Stimulated activated CD4-positive, alpha-beta T cell treated with anti-CD3 and anti-CD28 coated beads, TNF-alpha, amount 100 ng/mL, for 24 hours (primary cell): Measurements from ENCODE around the gene CTSW.

ENCODE experiments used
- DNase-seq, 3 experiments: peaks; one replicate each; pipeline ENCODE4 v3.0.0-alpha.2; 2020; ENCODE audit warnings: low read depth in 3 of 3

Gene CTSW

DNA sequence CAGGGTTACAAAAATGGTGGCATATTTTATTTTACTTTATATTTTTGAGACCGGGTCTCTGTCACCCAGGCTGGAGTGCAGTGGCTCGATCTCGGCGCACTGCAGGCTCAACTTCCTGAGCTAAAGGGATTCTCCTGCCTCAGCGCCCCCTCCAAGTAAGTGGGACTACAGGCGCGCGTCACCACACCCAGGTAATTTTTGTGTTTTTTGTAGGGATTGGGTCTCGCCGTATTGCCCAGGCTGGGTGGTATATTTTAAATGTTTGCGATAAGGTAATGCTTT, 21.2 kb downstream of the CTSW start:
- no peak for DNase-seq

DNA sequence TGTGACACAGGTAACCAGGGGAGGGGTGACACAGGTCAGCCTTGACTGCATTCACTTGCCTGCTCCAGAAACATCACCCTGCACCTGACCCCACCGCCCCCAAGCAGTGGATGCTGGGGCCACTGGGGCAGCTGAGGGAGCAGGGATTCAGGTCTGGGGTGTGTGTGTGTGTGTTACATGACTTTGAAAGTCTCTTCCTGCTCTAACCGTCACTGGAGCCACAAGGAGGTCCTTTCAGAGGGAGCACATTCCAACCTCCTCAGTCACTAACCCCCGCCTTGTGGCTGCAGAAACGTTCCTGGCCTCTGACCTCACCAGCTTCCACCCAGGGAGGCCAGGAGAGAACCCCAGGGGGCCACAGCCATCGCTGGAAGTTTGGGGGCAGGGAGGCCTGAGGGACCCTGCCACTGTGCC, 23.4 kb downstream of the CTSW start:
- DNase-seq, result no peak

DNA sequence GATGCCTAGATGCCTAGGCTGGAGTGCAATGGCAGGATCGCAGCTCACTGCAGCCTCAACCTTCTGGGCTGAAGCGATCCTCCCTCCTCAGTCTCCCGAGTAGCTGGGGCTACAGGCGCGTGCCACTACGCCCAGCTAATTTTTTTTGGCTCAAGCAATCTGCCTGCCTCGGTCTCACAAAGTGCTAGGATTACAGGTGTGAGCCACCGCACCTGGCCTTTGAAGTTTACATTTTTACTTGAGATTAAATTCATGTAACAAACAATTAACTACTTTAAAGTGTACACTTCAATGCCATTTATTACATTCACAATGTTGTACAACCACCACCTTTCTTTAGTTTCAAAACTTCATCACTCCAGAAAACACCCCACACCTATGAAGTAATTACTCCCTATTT, 24.1 kb downstream of the CTSW start:
- no peak for DNase-seq

DNA sequence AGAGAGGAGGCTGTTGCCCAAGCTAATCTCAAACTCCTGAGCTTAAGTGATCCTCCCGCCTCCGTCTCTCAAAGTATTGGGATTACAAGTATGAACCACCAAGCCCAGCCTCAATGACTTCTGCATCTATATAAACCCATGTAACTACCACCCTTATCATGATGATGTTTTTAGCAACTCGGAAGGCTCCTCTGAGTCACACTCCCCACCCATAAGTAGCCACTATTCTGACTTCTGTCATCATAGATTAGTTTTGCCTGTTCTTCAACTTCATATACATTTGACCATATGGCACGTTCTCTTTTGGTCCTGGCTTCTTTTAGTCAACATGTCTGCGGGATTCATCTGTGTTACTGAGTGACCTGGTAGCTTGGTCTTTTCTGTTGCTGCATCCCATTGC, 27.0 kb downstream of the CTSW start:
- no peak for DNase-seq

DNA sequence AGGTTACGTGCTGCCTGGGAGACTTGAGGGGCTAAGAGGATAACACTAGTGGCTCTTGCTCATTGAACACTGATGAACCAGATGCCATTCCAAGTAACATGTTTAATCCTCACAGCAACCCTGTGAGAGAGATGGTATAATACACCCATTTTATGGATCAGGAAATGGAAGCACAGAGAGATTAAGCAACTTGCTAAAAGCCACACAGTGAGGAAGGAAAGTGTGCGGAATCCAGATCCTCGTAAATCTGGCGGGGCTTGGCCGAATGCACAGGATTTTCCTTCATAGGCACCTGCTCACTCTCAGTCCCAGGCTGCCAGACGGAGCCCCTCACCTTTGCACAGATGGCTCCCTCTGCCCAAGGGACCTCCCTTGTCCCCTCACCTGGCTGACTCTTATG, 28.2 kb downstream of the CTSW start:
- DNase-seq, result no peak

DNA sequence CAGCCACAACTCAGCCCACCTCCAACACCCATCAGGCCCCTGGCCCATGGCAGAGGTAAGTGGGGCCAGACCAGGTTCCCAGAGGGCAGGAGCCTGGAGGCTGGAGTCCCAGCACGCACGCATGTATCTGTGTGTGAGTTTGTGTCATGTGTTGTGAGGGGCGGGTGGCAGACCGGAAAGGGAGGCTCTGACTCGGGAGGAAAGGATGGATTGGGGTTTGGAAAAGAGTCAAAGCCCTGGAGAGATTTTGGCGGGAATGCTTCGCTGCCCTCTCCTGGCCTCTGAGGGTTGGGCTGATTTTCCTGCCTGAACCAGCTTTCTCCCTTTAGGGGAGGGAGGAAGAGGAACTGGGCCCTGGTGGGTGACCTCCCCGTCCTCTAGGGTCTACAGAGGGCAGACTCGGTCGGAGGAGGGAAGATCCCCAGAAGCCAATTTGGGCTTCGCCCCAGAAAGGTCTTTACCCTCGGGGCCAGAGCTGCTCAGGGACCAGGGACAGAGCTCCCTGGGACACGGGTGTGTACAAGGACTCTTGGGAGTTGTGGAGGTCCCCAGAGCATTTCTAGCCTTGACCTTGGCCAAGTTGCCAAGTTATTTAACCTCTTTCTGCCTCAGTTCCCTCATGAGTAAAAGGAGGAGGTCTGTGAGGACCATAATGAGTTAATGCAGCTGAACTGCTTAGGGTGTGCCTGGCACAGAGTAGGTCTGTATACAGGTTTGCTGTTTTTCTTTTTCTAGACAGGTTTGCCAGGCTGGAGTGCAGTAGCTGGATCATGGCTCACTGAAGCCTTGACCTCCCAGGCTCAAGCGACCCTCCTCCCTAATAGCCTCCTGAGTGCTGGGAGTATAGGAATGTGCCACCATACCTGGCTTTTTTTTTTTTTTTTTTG, 32.3 kb downstream of the CTSW start:
- DNase-seq, result no peak

DNA sequence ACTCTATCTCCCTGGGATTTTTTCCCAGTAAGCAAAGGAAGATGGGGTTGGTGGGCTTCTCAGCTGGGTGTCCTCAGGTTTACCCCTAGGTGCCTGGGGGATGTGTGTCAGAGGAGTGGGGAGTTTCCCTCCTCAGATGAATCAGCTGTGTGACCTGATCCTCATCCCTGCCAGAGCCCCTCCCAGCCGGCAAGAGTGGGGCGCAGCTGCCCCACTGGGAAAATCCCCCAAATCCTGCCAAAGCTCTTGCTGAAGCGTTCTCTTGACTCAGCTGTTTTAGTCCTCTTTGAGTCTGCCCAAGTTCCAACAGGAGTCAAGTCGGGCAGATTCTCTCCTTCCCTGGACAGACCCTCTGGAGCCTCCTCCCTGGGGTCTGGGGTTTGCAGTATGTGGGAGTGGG, 33.2 kb downstream of the CTSW start:
- no peak for DNase-seq

DNA sequence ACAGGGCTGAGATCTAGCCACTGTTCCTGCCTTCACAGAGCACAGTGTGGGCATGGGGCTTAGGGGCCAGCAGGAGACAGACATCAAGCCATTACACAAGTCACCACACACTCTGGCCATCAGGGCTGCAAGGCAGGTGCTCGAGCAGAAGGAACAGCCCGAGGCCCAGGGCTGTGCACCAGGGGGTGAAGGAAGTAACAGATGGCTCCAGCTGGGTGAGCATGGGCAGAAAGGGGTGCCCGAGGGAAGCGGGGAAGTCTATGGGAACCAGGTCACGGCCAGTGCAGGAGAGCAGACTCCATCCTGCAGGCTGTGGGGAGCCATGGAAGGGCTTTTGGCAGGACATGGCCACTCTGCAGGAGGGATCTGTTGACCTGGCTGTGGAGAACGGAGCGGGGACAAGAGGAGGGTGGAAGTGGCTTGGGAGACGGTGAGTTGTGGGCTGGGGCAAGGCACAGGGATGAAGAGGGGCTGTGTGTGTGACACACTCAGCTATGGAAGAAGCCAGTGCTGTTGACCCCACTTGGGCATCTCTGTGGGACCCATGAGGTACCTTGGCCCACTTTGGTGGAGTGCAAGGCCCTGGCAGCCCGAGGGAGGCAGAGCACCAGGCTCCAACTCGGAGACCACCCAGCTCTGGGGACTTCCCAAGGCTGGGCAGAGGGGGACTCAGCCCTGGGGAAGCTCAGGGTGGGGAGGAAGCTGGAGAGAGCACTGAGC, 35.6 kb downstream of the CTSW start:
- no peak for DNase-seq

DNA sequence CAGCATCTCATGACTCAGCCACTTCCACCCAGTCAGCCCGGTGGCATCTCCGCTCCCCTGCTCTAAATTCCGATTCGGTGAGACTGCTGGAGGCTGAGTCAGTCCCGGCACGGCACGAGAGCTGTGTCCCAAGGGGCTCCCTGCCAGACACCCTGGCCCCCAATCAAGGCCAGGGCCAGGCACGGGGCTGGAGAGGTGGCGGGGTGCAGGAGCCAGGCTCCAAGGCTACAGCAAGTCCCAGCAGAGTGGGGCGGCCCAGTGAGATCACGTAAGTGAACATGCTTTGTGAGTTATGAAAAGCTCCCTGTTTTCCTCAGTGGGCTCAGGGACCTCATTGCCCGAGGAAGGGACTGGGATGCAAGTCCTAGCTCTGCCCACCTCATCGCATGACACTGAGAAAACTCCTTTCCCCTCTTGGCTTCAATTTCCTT, 36.2 kb downstream of the CTSW start:
- no peak for DNase-seq

DNA sequence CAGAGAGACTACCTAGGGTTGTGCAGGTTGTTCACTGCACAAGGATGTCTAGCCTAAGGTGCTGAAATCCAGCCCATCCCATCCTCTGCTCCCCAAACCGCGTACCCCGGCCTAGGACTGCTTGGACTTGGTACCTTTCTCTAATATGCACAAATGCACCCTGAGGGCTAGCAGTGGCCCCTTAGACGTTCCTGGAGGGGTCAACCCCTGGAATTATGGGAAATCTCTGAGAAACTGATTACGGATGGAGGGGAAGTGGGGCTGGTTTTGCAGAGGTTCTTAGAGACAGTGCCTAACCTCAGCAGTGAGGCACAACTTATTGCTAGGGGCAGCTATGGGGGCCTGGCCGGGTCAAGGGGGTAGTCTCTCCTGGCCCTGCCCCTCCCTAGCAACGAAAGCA, 36.8 kb downstream of the CTSW start:
- no peak for DNase-seq

DNA sequence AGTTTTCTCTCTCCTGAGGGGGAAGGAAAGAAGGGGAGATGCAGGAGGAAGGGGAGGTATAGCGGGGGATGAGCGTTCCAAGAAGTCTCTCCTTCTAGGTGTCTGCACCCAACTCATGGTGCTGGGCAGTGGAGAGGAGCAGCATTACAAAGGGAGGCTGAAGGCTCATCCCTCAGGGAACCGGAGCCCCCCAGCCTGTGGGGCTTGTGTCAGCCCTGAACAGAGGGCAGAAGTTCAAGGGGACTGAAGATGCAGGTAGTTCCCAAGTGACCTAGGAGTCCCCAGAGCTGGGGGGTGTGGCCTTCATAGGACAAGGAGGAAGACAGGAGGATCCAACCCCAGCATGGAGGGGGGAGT, 37.4 kb downstream of the CTSW start:
- DNase-seq, result no peak

DNA sequence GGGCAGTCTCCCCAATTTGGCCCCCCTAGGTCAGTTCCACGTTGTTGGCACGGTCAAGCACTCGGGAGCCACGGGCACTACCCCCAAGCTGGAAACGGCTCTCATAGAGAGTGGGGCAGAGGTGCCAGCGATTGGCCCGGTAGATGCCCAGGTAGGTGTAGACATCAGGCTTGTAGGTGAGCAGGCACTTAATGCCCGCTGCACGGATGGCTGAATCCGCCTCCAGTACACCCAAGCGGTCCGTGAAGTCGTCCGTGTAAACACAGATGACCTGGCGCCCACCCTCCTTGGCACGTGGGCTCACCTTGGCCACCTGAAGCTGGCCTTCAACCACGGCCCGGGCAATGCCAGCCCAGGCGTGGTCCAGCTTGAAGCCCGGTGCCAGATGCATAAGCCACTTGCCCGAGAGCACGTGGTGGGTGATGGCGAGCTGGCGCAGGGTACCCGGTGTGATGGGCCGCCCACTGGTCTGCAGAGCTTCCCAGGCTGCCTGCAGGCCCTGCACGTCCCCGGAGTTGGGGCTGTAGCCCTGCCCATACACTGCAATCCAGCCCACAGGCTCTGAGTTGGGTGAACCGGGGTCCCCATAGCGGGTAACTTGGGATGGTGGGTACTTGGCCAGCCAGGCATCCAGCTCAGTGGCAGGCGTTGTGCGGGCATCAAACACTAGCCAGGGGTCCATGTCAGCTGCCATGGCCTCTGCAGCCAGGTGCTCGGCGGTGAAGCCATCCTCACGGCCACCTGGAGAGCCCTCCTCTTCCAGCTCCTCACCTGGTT, 38.0 kb downstream of the CTSW start:
- DNase-seq, result no peak

DNA sequence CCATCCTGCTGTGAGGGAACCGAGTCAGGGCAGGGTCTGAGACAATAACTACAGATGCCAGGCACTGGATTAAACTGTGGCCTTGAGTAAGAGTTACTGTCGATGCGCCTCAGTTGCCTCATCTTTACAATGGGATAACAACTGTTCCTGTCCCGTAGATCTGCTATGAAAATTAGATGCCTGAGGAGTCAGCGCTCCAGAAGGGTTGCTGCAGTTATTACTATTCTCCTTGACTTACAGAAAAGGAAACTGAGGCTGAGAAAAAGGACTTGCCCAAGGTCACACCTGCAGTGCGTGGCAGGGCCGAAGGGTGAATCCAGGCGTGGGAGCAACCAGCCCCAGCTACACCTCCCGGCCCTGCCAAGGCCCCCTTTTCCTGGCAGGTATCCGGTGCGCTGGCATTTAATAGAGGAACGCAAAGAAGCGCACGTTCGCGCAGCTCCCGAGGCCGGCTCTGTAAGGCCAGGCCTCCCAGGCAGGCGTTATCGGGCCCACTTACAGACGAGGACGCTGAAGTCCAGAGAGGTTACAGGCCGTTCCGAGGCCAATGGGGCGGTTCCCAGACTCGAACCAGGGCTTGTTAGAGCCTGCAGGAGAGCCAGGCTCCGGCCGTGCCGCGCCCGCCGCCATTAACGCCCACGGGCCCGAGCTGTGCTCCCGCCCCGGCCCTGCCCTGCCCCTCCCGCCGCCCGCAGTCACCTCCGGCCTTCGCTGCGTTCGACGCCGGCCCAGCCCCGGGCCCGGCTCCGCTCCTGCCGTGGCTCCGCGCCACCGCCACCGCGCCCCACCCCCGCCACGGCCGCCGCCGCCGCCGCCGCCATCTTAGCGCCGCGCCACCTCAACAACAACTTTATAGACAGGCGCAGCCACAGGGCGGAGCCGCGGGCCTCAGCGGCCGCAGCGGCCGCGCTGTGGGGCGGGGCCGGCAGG, 38.8 kb downstream of the CTSW start, which contains the start of gene C11orf68:
Gene C11orf68, minus strand, starts transcription at position 852 of the 930 bp plus-strand sequence. Its CDS starts 31 bp downstream, at position 821.
- no peak for DNase-seq

DNA sequence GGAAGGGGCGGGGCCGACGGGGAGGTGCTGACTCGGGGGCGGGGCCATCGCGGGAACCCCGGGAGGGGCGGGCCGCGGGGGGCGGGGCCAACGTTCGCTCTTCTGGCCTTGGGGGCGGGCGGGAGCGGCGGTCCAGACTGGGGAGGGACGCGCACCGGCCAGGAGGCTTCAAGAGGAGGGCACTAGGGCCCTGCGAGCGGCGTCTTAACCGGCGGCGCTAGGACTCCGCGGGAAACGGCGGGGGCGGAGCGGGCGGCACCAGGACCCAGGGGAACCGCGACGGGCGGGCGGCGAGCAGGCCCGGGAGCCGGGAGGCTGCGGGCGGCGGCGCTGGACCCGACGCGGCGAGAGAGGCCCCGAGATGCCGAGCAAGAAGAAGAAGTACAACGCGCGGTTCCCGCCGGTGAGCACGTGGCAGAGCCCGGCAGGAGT, 39.5 kb downstream of the CTSW start, which contains the start of gene DRAP1:
Gene DRAP1, plus strand, starts transcription at position 286 of the 432 bp plus-strand sequence. Its CDS starts 76 bp downstream, at position 362.
- peak; percentile 97 to 98 (median 98) for DNase-seq

DNA sequence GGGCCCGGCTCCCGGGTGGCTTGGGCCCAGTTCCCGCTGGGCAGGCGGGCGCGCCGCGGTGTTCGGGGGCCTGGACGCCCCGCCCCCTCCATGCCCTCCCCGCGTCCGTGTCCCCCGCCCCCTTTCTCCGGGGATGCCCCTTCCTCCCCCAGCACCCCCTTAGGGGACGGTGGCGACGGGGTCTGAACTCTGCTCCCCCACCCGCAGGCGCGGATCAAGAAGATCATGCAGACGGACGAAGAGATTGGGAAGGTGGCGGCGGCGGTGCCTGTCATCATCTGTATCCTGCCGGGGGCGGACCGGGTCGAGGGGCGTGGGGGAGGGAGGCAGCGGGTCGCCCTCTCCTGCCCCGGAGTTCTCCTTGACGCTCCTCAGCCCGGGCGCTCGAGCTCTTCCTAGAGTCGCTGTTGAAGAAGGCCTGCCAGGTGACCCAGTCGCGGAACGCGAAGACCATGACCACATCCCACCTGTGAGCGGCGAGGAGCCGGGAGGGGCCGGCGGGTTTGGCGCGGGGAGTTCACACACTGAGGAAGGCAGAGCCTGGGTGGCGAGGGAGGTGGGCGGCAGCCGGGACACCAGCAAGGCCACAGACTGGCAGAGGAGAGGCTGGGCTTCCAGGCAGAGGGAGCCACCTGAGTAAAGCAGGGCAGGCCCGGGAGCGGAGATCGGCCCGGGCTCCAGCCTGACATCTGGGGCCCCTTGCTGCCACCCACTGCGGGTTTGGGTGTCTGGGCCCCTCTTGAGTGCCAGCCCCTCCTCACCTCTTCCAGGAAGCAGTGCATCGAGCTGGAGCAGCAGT, 40.1 kb downstream of the CTSW start:
- peak; percentile 33 to 54 (median 42) for DNase-seq

DNA sequence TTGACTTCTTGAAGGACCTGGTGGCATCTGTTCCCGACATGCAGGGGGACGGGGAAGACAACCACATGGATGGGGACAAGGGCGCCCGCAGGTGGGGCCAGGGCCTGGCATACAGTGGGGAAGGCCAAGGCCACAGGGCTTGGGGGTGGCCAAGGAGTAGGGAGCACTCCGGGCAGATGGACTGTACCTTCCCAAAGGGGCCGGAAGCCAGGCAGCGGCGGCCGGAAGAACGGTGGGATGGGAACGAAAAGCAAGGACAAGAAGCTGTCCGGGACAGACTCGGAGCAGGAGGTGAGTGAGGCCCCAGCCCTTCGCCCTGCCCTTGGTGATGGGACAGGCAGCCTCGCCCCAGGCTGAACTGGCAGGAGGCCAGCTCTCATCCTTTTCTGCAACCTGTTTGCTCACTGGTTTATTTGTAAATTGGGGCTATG, 40.8 kb downstream of the CTSW start:
- no peak for DNase-seq

DNA sequence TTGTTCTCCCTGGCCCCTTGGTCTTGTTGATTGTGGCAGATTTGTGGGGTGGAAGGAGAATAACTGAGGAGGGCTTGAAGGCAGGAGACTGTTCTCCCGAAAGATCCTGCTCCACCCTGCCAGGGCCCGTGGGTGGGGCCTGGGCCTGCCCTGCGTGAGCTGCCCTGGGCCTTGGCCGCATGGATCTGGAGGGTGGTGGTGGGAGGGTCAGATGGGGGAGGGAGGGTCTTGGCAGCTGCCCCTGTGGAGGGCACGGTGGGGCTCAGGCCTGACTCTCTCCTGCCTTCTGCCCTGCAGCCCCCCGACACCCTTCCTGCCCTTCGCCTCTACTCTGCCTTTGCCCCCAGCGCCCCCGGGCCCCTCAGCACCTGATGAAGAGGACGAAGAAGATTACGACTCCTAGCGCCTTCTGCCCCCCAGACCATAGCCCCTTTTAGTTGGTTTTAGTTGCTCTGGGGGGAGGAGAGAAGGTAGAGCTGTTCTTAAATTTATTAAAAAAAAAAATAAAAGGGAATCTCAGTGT, 41.5 kb downstream of the CTSW start:
- DNase-seq, result no peak

DNA sequence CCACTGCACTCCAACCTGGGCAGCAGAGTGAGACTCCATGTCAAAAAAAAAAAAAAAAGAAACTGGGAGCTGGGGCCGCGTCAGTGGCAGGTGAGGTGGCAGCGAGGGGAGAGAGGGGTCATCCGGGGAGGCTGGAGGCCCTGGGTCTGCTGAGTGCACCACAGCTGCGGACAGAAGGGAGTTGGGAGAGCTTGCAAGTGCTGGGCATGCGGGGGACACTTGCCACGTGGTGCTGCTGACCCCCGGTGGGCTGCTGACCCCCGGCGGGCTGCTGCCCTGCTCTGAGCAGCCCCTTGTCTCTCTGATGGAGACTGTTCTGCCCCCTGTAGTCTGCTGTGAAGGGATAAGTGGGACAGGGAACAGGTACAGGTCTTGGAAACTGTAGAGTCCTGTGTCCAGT, 42.2 kb downstream of the CTSW start:
- no peak for DNase-seq

DNA sequence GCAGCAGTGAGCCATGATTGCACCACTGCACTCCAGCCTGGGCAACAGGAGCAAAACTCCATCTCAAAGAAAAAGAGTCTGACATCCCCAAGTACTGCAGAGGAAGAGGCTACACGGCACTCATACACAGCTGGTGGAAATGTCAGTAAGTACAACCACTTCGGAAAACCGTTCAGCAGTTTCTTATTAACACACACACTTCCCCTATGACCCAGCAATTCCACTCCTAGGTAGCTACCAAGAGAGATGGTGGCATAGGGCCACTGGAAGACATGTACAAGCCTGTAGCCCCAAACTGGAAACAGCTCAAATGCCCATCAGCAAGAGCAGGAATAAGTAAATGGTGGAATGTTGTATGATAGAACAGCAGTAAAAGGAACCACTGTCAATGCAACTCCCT, 42.9 kb downstream of the CTSW start:
- no peak for DNase-seq

DNA sequence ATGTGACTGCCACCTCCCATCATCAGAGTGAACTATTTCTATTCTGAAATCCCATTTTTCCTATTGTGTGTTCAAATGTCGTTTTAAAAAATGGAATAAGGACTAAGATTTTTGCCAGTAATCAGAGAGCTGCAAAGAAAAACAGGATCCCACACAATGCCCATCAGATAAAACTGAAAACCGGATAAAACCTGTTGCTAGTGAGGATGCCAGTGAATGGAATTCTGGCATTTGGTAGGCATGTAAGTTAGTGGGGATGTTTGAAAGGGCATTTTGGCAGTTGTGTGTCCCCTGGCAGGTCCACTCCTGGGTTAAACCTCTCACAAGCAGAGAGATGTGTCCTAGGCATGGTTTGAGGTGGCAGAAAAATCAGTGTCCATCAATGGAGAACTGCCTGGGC, 45.8 kb downstream of the CTSW start:
- no peak for DNase-seq
